Activated T-helper 9 cell treated with anti-CD3 and anti-CD28 coated beads, Interleukin-2, amount 50 U/mL, for 16 hours (primary cell): ENCODE data around the gene SS18.
"Not testable (repeated sequence)": the region's sequence is repeated elsewhere in the genome, so short reads cannot be mapped to it uniquely, and the experiment has no call there.

Experiments used
- DNase-seq: peaks from one replicate; pipeline ENCODE4 v3.0.0-alpha.2; 2020; ENCODE audit warnings: low read depth

SS18 gene, protein sequence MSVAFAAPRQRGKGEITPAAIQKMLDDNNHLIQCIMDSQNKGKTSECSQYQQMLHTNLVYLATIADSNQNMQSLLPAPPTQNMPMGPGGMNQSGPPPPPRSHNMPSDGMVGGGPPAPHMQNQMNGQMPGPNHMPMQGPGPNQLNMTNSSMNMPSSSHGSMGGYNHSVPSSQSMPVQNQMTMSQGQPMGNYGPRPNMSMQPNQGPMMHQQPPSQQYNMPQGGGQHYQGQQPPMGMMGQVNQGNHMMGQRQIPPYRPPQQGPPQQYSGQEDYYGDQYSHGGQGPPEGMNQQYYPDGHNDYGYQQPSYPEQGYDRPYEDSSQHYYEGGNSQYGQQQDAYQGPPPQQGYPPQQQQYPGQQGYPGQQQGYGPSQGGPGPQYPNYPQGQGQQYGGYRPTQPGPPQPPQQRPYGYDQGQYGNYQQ

GRCh38 chr18:26090130-26091046, at the start of gene SS18:
Gene SS18, minus strand, starts transcription at chr18:26090613. Its CDS starts 44 bp downstream, at chr18:26090569.
- DNase-seq, result peak; percentile 82

GRCh38 chr18:26135548-26135947, 45.1 kb upstream of the SS18 start:
- no peak for DNase-seq

DNA sequence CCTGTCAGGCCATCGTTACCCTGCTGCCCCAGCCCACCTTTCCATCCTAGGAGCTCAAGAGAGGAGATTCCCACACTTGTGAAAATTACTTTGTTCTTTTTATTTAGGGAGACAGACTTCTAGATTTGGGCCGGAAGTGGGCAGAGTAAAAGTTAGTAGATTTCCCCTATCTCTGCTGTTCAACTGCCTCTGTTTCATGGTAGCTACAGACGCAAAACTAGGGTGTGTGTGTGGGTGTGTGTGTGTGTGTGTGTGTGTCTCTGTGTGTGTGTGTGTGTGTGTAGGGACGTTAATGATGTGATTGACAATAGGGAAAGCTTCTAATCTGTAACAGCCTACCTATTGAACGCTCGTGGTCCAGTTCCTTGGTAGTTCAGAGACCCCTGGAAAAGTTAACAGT, 43.7 kb upstream of the SS18 start:
- no peak for DNase-seq

DNA sequence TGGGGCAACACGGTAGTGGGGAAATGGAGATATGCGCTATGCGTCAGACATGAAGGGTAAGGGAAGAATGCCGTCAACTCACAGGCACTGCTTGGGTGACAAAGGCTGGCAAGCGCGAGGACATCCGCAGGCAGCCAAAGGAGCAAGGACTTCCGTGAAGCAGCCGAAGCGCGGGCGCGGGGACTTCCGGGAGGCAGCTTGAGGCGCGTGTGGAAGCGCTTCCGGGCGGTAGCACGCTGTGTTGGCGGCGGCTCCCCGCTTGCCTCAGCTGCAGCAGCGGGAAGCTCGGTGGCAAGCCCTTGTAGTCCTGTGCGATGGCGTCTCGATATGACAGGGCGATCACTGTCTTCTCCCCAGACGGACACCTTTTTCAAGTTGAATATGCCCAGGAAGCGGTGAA, 43.2 kb upstream of the SS18 start, which contains the start of gene PSMA8:
Gene PSMA8, plus strand, starts transcription at position 218 of the 400 bp plus-strand sequence. Its CDS starts 97 bp downstream, at position 315.
- DNase-seq, result peak; percentile 38

GRCh38 chr18:26128192-26128591, 37.8 kb upstream of the SS18 start:
- not testable (repeated sequence) for DNase-seq

DNA sequence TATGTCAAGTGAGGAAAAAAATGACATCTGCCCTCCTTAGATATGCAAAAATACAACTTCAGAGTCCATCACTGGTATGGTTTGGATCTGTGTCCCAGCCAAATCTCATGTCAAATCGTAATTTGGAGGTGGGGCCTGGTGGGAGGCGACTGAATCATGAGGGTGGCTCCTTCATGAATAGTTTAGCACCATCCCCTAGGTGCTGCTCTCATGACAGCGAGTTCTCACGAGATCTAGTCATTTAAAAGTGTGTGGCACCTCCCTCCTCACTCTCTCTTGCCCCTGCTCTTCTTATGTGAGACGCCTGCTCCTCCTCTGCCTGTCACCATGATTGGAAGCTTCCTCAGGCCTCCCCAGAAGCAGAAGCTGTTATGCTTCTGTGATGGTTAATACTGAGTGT, 37.4 kb upstream of the SS18 start:
- DNase-seq, result no peak

GRCh38 chr18:26121994-26122393, 31.6 kb upstream of the SS18 start:
- DNase-seq, result not testable (repeated sequence)

GRCh38 chr18:26121476-26121875, 31.1 kb upstream of the SS18 start:
- no peak for DNase-seq

DNA sequence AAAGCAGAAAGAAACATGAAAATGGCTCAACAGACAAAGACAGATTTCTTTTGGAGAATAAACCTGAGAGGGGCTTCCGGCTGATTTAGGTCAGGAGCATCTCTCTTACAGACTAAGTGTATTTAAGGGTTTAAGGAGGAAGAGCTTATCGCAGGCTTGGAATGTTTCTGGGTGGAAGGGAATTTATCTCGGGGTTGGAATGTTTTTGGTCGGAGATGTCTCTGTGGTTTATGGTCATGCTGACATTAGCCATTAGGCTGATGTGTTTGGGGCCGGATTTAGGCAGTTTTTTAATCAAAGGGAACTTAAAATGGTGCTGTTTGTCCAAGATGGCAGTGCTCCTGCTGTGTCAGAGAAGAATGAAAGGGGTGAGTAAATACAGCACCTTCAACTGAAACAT, 28.8 kb upstream of the SS18 start:
- no peak for DNase-seq

DNA sequence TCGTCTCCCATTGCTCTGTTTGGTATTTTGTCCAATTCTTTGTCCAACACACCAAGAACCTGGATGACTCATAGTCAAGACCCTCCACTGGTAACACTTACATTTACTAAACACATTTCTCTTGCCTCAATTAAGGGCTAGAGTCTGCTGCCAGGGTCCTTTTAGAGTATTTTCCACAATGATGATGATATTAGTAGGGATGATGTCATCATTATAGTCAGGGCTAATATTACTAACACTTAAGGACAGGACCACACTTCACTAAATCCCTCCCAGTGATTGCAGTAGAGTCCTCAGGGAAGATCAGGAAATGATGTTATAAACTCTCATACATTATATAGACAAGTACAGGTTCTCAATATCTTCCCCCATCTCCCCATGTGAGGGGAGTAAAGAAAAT, 13.6 kb upstream of the SS18 start:
- no peak for DNase-seq

DNA sequence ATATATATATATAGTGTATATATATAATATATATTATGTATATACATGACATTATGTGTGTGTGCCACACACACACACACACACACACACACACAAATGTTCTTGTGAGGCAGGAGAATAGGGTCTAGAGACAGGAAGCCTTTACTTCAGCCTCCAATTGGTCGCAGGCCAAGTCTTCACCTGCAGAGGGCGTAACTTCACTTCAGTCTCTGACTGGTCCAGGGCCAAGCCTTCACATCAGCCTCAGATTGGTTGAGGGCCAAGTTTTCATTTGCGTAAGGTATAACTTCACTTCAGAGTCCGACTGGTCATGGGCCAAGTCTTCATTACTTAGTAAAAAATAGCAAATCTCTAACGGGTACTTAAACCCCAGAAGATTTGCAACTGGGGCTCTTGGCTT, 13.2 kb upstream of the SS18 start:
- DNase-seq, result no peak

DNA sequence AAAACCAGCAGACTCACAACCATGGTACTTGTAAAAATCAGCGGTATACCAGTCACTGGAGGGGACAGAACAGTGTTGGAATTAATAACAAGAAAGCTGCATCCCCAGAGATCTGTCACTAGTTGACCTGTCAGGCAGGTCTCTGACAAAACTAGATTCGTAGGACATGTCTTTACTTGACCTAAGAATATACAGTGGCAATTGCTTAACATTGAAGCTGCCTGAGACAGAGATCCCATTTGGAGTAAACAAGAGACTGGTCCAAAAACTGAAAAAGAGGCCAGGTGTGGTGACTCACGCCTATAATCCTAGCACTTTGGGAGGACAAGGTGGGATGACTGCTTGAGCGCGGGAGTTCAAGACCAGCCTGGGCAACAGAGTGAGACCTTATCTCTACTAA, 7.2 kb upstream of the SS18 start:
- DNase-seq, result no peak

- DNase-seq, result no peak
These were observed 6.4 kb upstream of the SS18 start for GRCh38 chr18:26096852-26097251.

GRCh38 chr18:26091047-26091630, 726 bp upstream of the SS18 start:
- no peak for DNase-seq

- no peak for DNase-seq
These were observed 902 bp downstream of the SS18 start for GRCh38 chr18:26089293-26090129.

DNA sequence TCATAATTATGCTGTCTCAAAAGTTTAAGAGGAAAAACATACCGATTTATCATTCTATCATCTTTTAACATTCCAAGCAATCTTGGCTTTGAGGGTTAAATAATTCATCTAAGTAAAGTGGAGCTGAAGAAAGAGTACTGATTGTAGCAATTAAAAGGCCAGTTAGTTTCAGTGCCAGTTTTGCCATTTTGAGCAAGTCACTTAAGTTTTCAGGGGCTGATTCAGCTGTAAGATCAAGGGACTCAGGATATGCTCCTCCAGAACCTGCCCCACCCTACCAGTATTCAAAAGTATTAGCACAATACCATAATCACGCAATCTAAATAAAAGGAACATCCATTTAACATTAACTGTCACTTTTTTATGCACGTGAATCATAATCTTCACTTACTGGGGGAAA, 1.9 kb downstream of the SS18 start:
- no peak for DNase-seq

- no peak for DNase-seq
These were observed 3.5 kb downstream of the SS18 start for GRCh38 chr18:26086959-26087358.

- DNase-seq, result no peak
These were observed 5.4 kb downstream of the SS18 start for GRCh38 chr18:26085056-26085455.

- DNase-seq, result no peak
These were observed 7.3 kb downstream of the SS18 start for GRCh38 chr18:26083099-26083498.

DNA sequence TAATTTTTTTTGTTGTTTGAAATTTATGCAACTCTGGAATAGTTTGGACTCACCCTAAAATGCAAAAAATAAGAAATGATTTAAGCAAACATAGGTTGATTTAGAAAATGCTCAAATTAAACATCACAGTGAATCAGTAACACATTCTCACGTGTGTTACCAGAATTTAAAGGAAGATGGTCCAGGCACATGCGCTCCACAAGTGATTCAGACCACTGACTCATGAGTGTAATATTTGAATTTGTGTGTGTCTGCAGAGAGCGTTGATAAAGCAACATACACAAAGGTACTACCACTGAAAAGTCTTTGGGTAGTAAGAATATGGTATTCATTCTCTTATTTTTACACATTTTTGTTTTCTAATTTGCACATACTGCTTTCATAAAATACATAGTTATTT, 7.9 kb downstream of the SS18 start:
- no peak for DNase-seq

DNA sequence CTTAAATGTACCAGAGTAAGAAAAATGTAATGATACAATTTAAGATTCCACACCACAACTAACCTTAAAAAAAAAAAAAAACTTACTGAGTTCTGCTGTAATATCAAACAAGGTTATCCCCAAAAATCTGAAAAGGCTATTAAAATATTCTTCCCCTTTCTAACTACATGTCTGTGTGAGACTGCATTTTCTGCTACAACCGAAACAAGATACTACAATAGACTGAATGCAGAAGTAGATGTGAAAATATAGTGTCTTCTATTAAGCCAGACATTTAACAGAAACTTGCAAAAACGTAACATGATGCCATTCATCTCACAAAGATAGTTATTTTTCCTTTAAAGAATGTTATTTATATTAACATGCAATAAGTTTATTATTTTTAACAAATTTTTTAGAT, 16.2 kb downstream of the SS18 start:
- DNase-seq, result no peak

- DNase-seq, result no peak
These were observed 16.7 kb downstream of the SS18 start for GRCh38 chr18:26073758-26074157.
